Measurements from ENCODE around the gene UNC93B1. TPM values are rescaled to one million over a fixed set of nuclear protein-coding genes. Genes with fewer than 3 reads are reported as not detected.

UNC93B1 gene
- total RNA-seq, 1 experiment from 2014 or later: 26.5 TPM

GRCh38 chr11:68007498-68008380 is 3.8 kb upstream of the UNC93B1 start:
- peak in 1 of 2 experiments; percentile 36 for DNase-seq
- no peak overlapping the region for H3K4me3 ChIP-seq (ENCODE audit: low read depth, low read length)
- no peaks in the 10 kb centered on the region for H3K36me3 ChIP-seq (ENCODE audit: control insufficient read depth, insufficient read depth, low read length)
- no peaks in the 10 kb centered on the region for H3K27me3 Mint-ChIP-seq (ENCODE audit: insufficient read depth, unreplicated experiment)
- no peak overlapping the region for H3K4me3 Mint-ChIP-seq (ENCODE audit: unreplicated experiment)
- BruUV-seq (replicated peaks): no TSS peak
- peaks cover 27% of the 10 kb centered on the region for H3K4me1 Mint-ChIP-seq (ENCODE audit: low read depth, unreplicated experiment)
- intact Hi-C loops (cut with micrococcal nuclease; ENCODE audit: unreplicated experiment): no loop called here
- H3K9me3 ChIP-seq: no peaks in the 10 kb centered on the region
- CTCF ChIA-PET: no interaction called here
- POLR2A ChIA-PET: no interaction called here
- no peaks in the 10 kb centered on the region for H3K27me3 ChIP-seq (replicated peaks; ENCODE audit: control insufficient read depth, insufficient read depth, low read length)
- peaks cover 45% of the 10 kb centered on the region for H3K4me1 ChIP-seq
- peaks cover 7% of the 10 kb centered on the region for H3K36me3 Mint-ChIP-seq (ENCODE audit: insufficient read depth, unreplicated experiment)
- TF ChIP-seq CTCF (IDR thresholded peaks at IDR 0.05; ENCODE audit: insufficient read depth in 1 of 2, low read depth in 1 of 2, low read length in 1 of 2, severe bottlenecking in 1 of 2, unreplicated experiment in 1 of 2): no peak
- no peak overlapping the region for H3K27ac Mint-ChIP-seq (ENCODE audit: unreplicated experiment)
- H3K9me3 Mint-ChIP-seq (ENCODE audit: unreplicated experiment): no peaks in the 10 kb centered on the region

GRCh38 chr11:68006606-68007166 is 2.8 kb upstream of the UNC93B1 start:
- DNase-seq: no peak
- no peaks in the 10 kb centered on the region for H3K27me3 ChIP-seq (replicated peaks; ENCODE audit: control insufficient read depth, insufficient read depth, low read length)
- no peaks in the 10 kb centered on the region for H3K9me3 Mint-ChIP-seq (ENCODE audit: unreplicated experiment)
- no peak overlapping the region for H3K4me3 Mint-ChIP-seq (ENCODE audit: unreplicated experiment)
- CTCF ChIA-PET: no interaction called here
- peaks cover 32% of the 10 kb centered on the region for H3K4me1 Mint-ChIP-seq (ENCODE audit: low read depth, unreplicated experiment)
- intact Hi-C loops (cut with micrococcal nuclease; ENCODE audit: unreplicated experiment): no loop called here
- H3K36me3 Mint-ChIP-seq (ENCODE audit: insufficient read depth, unreplicated experiment): peaks cover 7% of the 10 kb centered on the region
- H3K27me3 Mint-ChIP-seq (ENCODE audit: insufficient read depth, unreplicated experiment): no peaks in the 10 kb centered on the region
- H3K27ac Mint-ChIP-seq (ENCODE audit: unreplicated experiment): no peak overlapping the region
- no peak overlapping the region for H3K4me3 ChIP-seq (ENCODE audit: low read depth, low read length)
- H3K4me1 ChIP-seq: peaks cover 35% of the 10 kb centered on the region
- POLR2A ChIA-PET: no interaction called here
- H3K36me3 ChIP-seq (ENCODE audit: control insufficient read depth, insufficient read depth, low read length): 0 out of 2 replicates have a peak, but pooled peaks cover 1% of the 10 kb centered on the region
- no TSS peak for BruUV-seq (replicated peaks)
- no peaks in the 10 kb centered on the region for H3K9me3 ChIP-seq
- TF ChIP-seq CTCF (IDR thresholded peaks at IDR 0.05; ENCODE audit: insufficient read depth in 1 of 2, low read depth in 1 of 2, low read length in 1 of 2, severe bottlenecking in 1 of 2, unreplicated experiment in 1 of 2): no peak

DNA sequence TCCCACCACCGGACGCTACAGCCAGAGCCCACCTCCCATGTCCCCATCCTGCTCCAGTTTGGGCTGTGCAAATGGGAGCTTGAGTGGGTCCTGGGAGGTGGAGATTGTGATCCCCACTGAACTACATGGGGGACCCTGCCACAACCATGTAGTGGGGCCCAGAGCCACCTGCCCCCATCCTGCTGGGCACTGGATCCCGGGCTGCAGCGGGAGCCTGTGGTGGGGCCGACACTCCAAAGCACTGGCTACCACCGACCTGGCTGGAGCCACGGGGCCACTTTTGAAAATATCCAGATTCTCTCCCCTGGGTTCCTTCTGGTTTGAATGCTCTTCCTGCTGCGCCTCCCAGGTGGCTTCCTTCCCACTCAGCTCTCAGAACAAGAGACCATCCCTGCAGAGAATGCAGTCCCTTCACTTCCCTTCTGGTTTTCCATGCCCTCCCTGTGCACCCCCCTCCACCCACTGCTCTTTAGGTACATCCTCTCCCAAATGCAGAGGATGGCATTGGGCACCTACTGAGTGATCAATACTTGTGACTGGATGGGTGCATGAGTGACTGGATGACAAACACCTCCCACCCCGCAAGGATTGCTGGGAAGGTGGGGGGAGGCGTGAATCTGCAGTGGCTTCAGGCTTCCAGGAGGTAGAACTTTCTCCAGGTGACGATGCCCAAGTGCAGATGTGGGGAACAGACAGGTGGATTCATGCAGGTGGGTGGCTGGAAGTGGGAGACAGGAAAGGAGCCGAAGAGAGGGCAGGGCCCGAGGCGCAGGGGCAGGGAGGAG is 846 bp upstream of the UNC93B1 start:
- peak overlapping the region; percentile 85 for H3K27ac Mint-ChIP-seq (ENCODE audit: unreplicated experiment)
- TF ChIP-seq CTCF (IDR thresholded peaks at IDR 0.05; ENCODE audit: insufficient read depth in 1 of 2, low read depth in 1 of 2, low read length in 1 of 2, severe bottlenecking in 1 of 2, unreplicated experiment in 1 of 2): no peak

More for the DNA sequence above, 846 bp upstream of the UNC93B1 start:
- DNase-seq: peak in 1 of 2 experiments; percentile 32
- peak overlapping the region; percentile 66 for H3K4me3 ChIP-seq (ENCODE audit: low read depth, low read length)
- Mint-ChIP-seq H3K9me3 (ENCODE audit: unreplicated experiment) (no peaks in the 10 kb centered on the region), H3K4me3 (ENCODE audit: unreplicated experiment) (peak overlapping the region; percentile 65), H3K36me3 (ENCODE audit: insufficient read depth, unreplicated experiment) (peaks cover 1% of the 10 kb centered on the region), H3K27me3 (ENCODE audit: insufficient read depth, unreplicated experiment) (no peaks in the 10 kb centered on the region), H3K4me1 (ENCODE audit: low read depth, unreplicated experiment) (peaks cover 19% of the 10 kb centered on the region)
- no TSS peak for BruUV-seq (replicated peaks)
- POLR2A ChIA-PET: no interaction called here
- H3K4me1 ChIP-seq: peaks cover 17% of the 10 kb centered on the region
- H3K27me3 ChIP-seq (replicated peaks; ENCODE audit: control insufficient read depth, insufficient read depth, low read length): no peaks in the 10 kb centered on the region
- 0 out of 2 replicates have a peak, but pooled peaks cover 1% of the 10 kb centered on the region for H3K36me3 ChIP-seq (ENCODE audit: control insufficient read depth, insufficient read depth, low read length)
- no peaks in the 10 kb centered on the region for H3K9me3 ChIP-seq
- intact Hi-C loops (cut with micrococcal nuclease; ENCODE audit: unreplicated experiment): no loop called here
- CTCF ChIA-PET: interaction anchor here (1.0 kb wide), 1 partner anchor 49 kb away, joined by 4 read pairs; no protein-coding TSS in a partner anchor

Data from Caco-2 (cell line).